HG02884 (cell line): ENCODE data around the gene RBX1.
"Not testable (repeated sequence)": the region's sequence is repeated elsewhere in the genome, so short reads cannot be mapped to it uniquely, and the experiment has no call there.

Experiments
- ATAC-seq: cut with Tn5 transposase; IDR thresholded peaks from one replicate; pipeline ENCODE4 v1.9.1; 2021; ENCODE audit warnings: mild to moderate bottlenecking, moderate library complexity; ENCODE audit not compliant: unreplicated experiment

Gene RBX1

DNA sequence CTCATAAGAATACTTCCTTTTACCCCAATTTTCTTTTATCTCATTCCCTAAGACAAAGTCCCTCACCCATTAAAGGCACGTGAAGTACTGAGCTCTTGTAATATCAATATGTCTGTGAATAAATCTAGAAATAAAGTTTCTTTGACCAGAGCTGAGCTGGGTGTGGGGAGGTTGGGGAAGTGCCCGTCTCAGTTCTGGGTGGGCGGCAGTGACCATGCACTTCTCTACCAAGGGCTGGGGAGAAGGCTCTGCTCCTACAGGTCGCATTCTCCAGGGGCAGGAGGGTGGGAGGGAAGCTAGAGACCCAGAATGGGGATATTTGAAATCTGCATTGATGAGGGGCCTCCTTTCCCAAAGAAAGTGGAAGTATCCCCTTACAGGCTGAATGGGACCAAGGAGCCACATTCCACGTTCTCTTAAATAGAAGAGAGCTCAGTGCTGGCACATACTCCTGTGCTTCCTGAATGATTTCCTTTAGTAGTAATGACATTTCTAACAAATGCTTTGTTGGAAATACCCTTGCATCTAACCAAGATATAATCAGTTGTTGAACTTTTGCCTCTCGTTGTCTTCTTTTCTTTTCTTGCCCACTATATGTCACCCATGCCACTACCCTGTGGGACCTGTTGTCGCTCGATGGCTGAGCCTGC is 16.1 kb downstream of the RBX1 start:
- ATAC-seq = no peak

- no peak for ATAC-seq
Observed at GRCh38 chr22:40972587-40972986, 21.4 kb downstream of the RBX1 start.

DNA sequence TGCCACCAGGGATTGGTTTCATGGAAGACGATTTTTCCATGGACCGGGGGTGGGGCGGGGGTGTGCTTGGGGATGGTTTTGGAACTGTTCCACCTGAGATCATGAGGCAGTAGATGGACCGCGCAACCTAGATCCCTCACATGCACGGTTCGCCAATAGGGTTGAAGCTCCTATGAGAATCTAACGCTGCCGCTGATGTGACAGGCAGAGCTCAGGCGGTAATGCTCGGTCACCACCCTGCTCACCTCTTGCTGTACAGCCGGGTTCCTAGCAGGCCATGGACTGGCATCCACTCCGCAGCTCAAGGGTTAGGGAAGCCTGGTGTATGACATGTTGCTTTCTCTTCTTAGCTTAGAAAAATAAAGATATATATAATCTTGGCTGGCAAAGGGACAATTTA is 22.0 kb downstream of the RBX1 start:
- ATAC-seq = no peak

DNA sequence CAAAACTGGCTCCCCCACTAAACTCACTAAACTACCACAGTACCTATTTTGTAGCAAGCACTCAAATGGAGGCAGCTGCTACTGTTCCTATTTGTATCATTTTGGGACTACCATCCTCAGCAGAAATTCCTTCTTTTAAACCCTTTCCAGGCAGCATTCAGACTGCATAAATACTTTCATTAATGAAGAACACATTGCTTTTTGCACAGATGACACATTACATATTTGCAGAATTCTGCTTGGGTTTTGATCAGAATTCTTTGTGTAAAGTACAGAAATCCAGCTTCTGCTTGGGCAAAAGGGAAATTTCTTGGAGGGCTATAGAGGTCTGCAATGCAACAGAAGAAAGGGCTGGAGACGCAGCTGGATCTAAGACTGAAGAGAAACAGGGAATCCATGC is 24.2 kb downstream of the RBX1 start:
- ATAC-seq = no peak

DNA sequence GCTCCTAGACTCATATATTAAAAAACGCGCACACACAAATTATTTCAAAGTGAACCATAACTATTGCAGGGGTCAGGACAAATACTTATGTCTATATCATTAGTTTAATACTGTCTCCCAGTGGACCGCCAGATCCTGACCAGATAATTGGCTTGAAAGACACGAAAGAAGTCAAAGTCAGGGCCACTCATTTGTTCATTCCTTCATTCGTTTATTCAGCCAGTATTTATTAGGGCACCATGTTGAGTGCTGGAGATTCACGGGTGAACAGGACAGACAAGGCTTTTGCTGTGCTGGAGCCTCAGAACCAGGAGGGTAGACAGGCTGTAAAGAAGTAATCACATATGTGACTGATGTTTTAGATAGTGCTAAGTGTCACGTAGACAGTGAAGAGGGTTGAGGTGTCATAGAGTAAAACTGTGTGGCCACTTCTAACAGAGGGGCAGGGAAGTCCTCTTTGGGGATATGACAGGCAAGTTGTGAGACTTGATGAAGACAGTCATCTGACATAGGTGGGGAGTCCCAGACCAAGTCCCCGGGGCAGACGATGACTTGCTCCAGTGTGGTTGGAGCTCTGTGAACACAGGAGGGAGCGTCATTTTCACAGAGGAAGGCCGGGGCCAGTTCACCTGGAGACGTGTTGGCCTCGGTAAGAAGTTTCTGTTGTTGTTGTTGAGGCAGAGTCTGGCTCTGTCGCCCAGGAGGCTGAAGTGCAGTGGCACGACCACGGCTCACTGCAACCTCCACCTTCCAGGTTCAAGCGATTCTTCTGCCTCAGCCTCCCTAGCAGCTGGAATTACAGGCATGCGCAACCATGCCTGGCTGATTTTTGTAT is 25.9 kb downstream of the RBX1 start:
- ATAC-seq = no peak

GRCh38 chr22:40979198-40979597 is 28.0 kb downstream of the RBX1 start:
- no peak for ATAC-seq

GRCh38 chr22:40979871-40980270 is 28.7 kb downstream of the RBX1 start:
- no peak for ATAC-seq

DNA sequence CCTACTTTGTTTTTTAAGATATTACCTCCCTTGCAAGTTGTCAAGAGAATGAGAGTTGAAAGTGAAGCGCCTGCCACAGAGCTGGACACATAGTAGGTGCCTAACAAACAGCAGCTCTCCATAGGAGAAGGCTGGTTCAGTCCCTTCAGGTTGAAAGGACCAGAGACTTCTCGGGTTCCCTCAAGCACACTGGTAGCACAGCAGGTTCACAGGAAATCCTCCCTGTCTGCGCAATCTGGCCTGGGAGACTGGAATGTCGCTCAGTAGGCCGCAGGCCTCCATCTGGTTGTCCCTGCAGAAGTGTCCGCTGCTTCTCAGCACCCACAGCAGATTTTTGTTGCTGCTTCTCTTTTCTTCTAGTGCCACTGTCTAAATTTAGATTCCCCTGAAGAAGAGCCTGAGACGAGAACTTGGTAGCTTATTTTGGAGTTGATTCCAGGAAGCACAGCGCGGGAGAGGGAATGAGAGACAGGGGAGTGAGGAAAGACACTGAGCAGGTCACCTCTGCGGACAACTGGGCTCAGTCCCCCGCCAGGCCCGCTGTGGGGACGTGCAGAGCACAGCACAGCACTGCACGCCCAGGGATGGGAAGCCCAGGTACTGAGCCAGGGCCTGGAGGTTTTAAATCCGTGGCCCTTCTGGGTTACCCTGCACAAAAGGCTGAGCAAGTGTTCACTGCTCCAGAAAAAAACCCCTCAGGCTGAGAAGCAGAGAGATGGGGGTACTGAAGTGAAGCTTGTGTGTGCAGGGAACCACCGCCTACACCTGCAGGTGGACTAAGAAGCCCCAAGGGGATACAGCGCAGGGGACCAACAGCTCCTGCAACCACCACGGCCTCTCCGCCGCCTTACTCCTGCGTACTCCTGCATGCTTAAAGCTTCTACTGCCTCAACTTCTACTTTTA is 31.6 kb downstream of the RBX1 start:
- no peak for ATAC-seq

- no peak for ATAC-seq
Observed at GRCh38 chr22:40991298-40991697, 40.1 kb downstream of the RBX1 start.

DNA sequence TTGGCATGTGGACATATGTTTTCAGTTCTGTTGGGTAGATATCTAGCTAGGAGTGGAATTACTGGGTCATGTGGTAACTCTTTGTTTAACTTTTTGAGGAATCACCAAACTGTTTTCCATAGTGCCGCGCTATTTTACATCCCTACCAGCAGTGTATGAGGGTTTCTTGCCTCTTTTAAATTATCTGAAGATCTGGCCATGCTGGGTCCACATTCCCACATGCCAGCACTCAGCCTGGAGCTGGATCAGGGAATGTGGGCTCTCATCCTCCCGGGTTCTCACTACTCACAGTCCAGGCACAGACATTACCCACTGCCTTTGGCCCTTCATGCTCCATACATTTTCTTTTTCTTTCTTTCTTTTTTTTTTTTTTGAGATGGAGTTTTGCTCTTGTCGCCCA is 44.6 kb downstream of the RBX1 start:
- no peak for ATAC-seq

GRCh38 chr22:40997520-40997919 is 46.3 kb downstream of the RBX1 start:
- no peak for ATAC-seq

- no peak for ATAC-seq
Observed at GRCh38 chr22:41000040-41000565, 48.9 kb downstream of the RBX1 start.

DNA sequence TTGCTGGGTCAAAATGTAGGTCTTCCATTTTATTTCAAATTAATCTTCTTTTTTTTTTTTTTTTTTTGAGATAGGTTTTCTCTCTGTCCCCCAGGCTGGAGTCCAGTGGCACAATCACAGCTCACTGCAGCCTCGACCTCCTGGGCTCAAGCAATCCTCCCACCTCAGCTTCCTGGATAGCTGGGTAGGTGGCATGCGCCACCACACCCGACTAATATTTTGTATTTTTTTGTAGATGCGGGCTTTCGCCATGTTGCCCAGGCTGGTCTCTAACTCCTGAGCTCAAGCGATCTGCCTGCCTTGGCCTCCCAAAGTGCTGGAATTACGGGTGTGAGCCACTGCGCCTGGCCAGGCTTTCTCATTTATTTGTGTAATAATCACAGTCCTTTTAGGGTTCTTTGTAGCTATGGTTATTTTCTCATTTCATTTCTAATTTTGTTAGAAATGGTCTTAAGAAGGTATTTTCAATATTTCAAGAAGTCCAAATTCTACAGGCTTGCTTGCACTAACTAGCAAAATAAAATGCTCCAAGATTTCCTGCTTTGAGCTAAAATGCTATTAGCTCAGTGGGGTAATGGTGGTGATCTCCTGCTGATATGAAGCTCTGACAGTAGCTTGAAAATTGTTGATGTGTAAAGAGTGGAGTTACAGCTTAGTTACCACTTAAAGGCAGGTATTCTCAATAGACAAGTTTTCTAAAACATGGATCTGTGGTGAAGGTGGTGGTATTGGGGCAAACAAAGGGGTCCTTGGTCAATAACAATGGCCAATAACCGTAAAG is 50.0 kb downstream of the RBX1 start:
- no peak for ATAC-seq

- ATAC-seq = no peak
Observed at GRCh38 chr22:41001722-41002122, 50.5 kb downstream of the RBX1 start.

GRCh38 chr22:41002386-41002785 is 51.2 kb downstream of the RBX1 start:
- ATAC-seq = not testable (repeated sequence)

- ATAC-seq = no peak
Observed at GRCh38 chr22:41003066-41003465, 51.9 kb downstream of the RBX1 start.

DNA sequence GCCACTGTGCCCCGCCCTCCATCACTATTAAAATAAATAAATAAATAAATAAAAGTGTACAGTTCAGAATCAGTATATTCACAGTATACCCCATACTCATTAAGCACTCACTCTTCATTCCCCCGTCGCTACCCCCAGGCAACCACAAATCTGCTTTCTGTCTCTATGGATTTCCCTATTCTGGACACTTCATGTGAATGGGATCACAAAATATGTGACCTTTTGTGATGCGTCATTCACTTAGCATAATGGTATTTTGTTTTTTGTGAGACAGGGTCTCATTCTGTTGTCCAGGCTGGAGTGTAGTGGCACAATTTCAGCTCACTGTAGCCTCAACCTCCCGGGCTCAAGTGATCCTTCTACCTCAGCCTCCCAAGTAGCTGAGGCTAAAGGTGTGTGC is 52.8 kb downstream of the RBX1 start:
- ATAC-seq = no peak

- no peak for ATAC-seq
Observed at GRCh38 chr22:41009222-41009948, 58.2 kb downstream of the RBX1 start.

DNA sequence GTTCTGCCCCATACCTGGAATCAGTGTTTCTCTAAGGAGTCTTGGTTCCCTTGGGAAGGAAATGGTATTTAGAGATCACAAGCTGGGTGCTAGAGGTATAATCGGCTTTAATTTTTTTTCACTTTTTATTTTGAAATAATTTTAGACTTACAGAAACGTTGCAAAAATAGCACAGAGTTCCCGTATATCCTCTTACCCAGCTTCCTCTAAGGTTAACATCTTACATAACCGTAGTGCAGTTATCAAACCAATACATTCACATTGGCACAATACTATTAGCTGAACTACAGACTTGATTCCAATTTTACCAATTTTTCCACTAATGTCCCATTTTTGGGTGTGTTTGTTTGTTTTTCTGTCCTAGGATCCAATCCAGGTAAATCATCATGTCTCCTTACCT is 63.8 kb downstream of the RBX1 start:
- ATAC-seq = no peak
